ENCODE results near the gene KCMF1.

KCMF1 gene

GRCh38 chr2:85057226-85057962 lies 86.4 kb downstream of the KCMF1 start:
- Histone ChIP-seq H2BK120ac (ENCODE audit: low read depth, low read length) (no peak overlapping the region), H2AFZ (ENCODE audit: low read length) (no peak overlapping the region), H3K4me1 (ENCODE audit: control insufficient read depth in 2 of 2, insufficient read depth in 1 of 2, low read depth in 1 of 2, low read length in 2 of 2) (peaks cover 4 to 5% of the 10 kb centered on the region in 2 donors), H3K9ac (ENCODE audit: low read depth, low read length, poor library complexity) (no peak overlapping the region), H2BK5ac (ENCODE audit: low read length) (no peak overlapping the region), H3K27ac (replicated peaks; ENCODE audit: low read length) (no peak overlapping the region), H2BK15ac (ENCODE audit: low read length) (no peak overlapping the region), H3K4me2 (ENCODE audit: insufficient read depth, low read length, poor library complexity, severe bottlenecking) (no peak overlapping the region), H3K23ac (ENCODE audit: low read depth, low read length, poor library complexity) (no peak overlapping the region), H3K36me3 (replicated peaks in 1 of 2; ENCODE audit: control insufficient read depth in 2 of 2, insufficient read depth in 2 of 2, low read length in 2 of 2) (peaks cover 2 to 30% of the 10 kb centered on the region in 2 donors), H3K9me3 (replicated peaks in 1 of 2; ENCODE audit: control insufficient read depth in 2 of 2, insufficient read depth in 1 of 2, low read depth in 1 of 2, low read length in 2 of 2) (no peaks in the 10 kb centered on the region), H3K4ac (ENCODE audit: low read length) (no peak overlapping the region), H3K79me1 (ENCODE audit: low read depth, low read length) (no peaks in the 10 kb centered on the region), H3K14ac (ENCODE audit: low read length) (no peak overlapping the region), H3K27me3 (ENCODE audit: control insufficient read depth in 3 of 3, insufficient read depth in 3 of 3, low read depth in 1 of 3, low read length in 3 of 3) (no peaks in the 10 kb centered on the region), H4K8ac (ENCODE audit: low read depth, low read length) (no peak overlapping the region), H4K91ac (ENCODE audit: low read depth, low read length, poor library complexity) (no peak overlapping the region), H2BK12ac (ENCODE audit: low read length) (no peak overlapping the region), H3K4me3 (ENCODE audit: low read length in 2 of 2) (no peak overlapping the region), H3K18ac (ENCODE audit: low read length) (no peak overlapping the region), H2AK5ac (ENCODE audit: low read depth, low read length) (no peak overlapping the region)
- WGBS, 2 donors (ENCODE audit: extremely low coverage in 2 of 2, insufficient read length in 2 of 2, insufficient replicate concordance in 1 of 2): no CpG with 5 or more reads among the region's 15 CpGs
- no peak for DNase-seq (ENCODE audit: low spot score)

DNA sequence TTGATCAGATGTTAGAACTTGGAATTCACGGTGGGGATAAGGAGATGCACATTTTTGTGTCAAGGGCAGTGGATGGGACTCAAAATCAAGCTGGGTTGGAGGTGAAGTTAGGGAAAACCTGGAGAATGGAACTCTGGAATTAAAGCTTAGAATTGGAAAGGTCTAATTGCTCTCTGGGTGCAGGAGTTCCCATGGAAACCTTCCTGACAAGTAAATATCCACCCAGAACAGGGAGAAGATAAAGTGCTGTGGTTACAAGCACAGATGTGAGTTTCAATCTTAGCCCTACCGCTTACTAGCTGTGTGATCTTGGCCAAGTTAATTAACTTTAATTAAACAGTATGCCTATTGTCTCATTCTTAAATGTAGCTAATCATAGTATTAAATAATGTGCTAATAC lies 90.9 kb downstream of the KCMF1 start:
- Histone ChIP-seq H3K9ac (ENCODE audit: low read depth, low read length, poor library complexity) (no peak overlapping the region), H3K14ac (ENCODE audit: low read length) (no peak overlapping the region), H3K9me3 (replicated peaks in 1 of 2; ENCODE audit: control insufficient read depth in 2 of 2, insufficient read depth in 1 of 2, low read depth in 1 of 2, low read length in 2 of 2) (no peaks in the 10 kb centered on the region), H3K23ac (ENCODE audit: low read depth, low read length, poor library complexity) (no peak overlapping the region), H4K91ac (ENCODE audit: low read depth, low read length, poor library complexity) (no peak overlapping the region), H3K79me1 (ENCODE audit: low read depth, low read length) (no peaks in the 10 kb centered on the region), H3K4me1 (ENCODE audit: control insufficient read depth in 2 of 2, insufficient read depth in 1 of 2, low read depth in 1 of 2, low read length in 2 of 2) (peaks cover 0 to 5% of the 10 kb centered on the region in 2 donors), H3K27me3 (ENCODE audit: control insufficient read depth in 3 of 3, insufficient read depth in 3 of 3, low read depth in 1 of 3, low read length in 3 of 3) (peaks cover 0 to 16% (median 0%) of the 10 kb centered on the region in 3 experiments), H2BK5ac (ENCODE audit: low read length) (no peak overlapping the region), H2BK12ac (ENCODE audit: low read length) (no peak overlapping the region), H2AFZ (ENCODE audit: low read length) (no peak overlapping the region), H3K18ac (ENCODE audit: low read length) (no peak overlapping the region), H3K4me2 (ENCODE audit: insufficient read depth, low read length, poor library complexity, severe bottlenecking) (no peak overlapping the region), H3K4ac (ENCODE audit: low read length) (no peak overlapping the region), H4K8ac (ENCODE audit: low read depth, low read length) (no peak overlapping the region), H3K4me3 (ENCODE audit: low read length in 2 of 2) (no peak overlapping the region), H2BK120ac (ENCODE audit: low read depth, low read length) (no peak overlapping the region), H3K27ac (replicated peaks; ENCODE audit: low read length) (no peak overlapping the region), H2BK15ac (ENCODE audit: low read length) (no peak overlapping the region), H3K36me3 (replicated peaks in 1 of 2; ENCODE audit: control insufficient read depth in 2 of 2, insufficient read depth in 2 of 2, low read length in 2 of 2) (no peaks in the 10 kb centered on the region), H2AK5ac (ENCODE audit: low read depth, low read length) (no peak overlapping the region)
- WGBS, 2 donors (ENCODE audit: extremely low coverage in 2 of 2, insufficient read length in 2 of 2, insufficient replicate concordance in 1 of 2): no CpG with 5 or more reads among the region's 2 CpGs
- DNase-seq (ENCODE audit: low spot score): no peak

DNA sequence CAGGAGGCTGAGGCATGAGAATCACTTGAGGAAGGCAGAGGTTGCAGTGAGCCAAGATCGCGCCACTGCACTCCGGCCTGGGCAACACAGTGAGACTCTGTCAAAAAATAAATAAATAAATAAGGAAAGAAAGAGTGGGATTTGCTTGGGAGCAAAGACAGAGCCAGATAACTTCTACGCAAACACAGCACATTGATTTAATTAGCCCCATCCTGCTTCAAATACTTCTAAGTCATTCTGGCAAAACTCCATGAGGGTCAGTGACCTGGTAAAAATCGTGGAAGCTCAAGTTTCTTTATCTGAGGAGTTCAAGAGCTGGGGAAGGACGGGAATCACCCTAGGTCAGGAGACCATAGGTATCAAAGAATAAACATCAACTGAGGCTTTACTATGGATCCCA lies 91.6 kb downstream of the KCMF1 start:
- Histone ChIP-seq H3K27ac (replicated peaks; ENCODE audit: low read length) (no peak overlapping the region), H3K23ac (ENCODE audit: low read depth, low read length, poor library complexity) (no peak overlapping the region), H2BK5ac (ENCODE audit: low read length) (no peak overlapping the region), H4K91ac (ENCODE audit: low read depth, low read length, poor library complexity) (no peak overlapping the region), H2AK5ac (ENCODE audit: low read depth, low read length) (no peak overlapping the region), H3K36me3 (replicated peaks in 1 of 2; ENCODE audit: control insufficient read depth in 2 of 2, insufficient read depth in 2 of 2, low read length in 2 of 2) (no peaks in the 10 kb centered on the region), H3K79me1 (ENCODE audit: low read depth, low read length) (no peaks in the 10 kb centered on the region), H2BK15ac (ENCODE audit: low read length) (no peak overlapping the region), H3K27me3 (ENCODE audit: control insufficient read depth in 3 of 3, insufficient read depth in 3 of 3, low read depth in 1 of 3, low read length in 3 of 3) (peaks cover 0 to 16% (median 0%) of the 10 kb centered on the region in 3 experiments), H3K18ac (ENCODE audit: low read length) (no peak overlapping the region), H3K4me1 (ENCODE audit: control insufficient read depth in 2 of 2, insufficient read depth in 1 of 2, low read depth in 1 of 2, low read length in 2 of 2) (peaks cover 0 to 5% of the 10 kb centered on the region in 2 donors), H3K4me3 (ENCODE audit: low read length in 2 of 2) (no peak overlapping the region), H3K4me2 (ENCODE audit: insufficient read depth, low read length, poor library complexity, severe bottlenecking) (no peak overlapping the region), H4K8ac (ENCODE audit: low read depth, low read length) (no peak overlapping the region), H2AFZ (ENCODE audit: low read length) (no peak overlapping the region), H3K14ac (ENCODE audit: low read length) (no peak overlapping the region), H3K9ac (ENCODE audit: low read depth, low read length, poor library complexity) (no peak overlapping the region), H3K9me3 (replicated peaks in 1 of 2; ENCODE audit: control insufficient read depth in 2 of 2, insufficient read depth in 1 of 2, low read depth in 1 of 2, low read length in 2 of 2) (no peaks in the 10 kb centered on the region), H2BK12ac (ENCODE audit: low read length) (no peak overlapping the region), H3K4ac (ENCODE audit: low read length) (no peak overlapping the region), H2BK120ac (ENCODE audit: low read depth, low read length) (no peak overlapping the region)
- no CpG with 5 or more reads among the region's 6 CpGs for WGBS, 2 donors (ENCODE audit: extremely low coverage in 2 of 2, insufficient read length in 2 of 2, insufficient replicate concordance in 1 of 2)
- no peak for DNase-seq (ENCODE audit: low spot score)

GRCh38 chr2:85063981-85064599 lies 93.1 kb downstream of the KCMF1 start:
- H3K23ac ChIP-seq (ENCODE audit: low read depth, low read length, poor library complexity): no peak overlapping the region
- H3K18ac ChIP-seq (ENCODE audit: low read length): no peak overlapping the region
- WGBS, 2 donors (ENCODE audit: extremely low coverage in 2 of 2, insufficient read length in 2 of 2, insufficient replicate concordance in 1 of 2): no CpG with 5 or more reads among the region's 5 CpGs

More at GRCh38 chr2:85063981-85064599, 93.1 kb downstream of the KCMF1 start:
- Histone ChIP-seq H3K9me3 (replicated peaks in 1 of 2; ENCODE audit: control insufficient read depth in 2 of 2, insufficient read depth in 1 of 2, low read depth in 1 of 2, low read length in 2 of 2) (no peaks in the 10 kb centered on the region), H4K91ac (ENCODE audit: low read depth, low read length, poor library complexity) (no peak overlapping the region), H3K79me1 (ENCODE audit: low read depth, low read length) (no peaks in the 10 kb centered on the region), H2AFZ (ENCODE audit: low read length) (no peak overlapping the region), H3K4me1 (ENCODE audit: control insufficient read depth in 2 of 2, insufficient read depth in 1 of 2, low read depth in 1 of 2, low read length in 2 of 2) (peaks cover 0 to 3% of the 10 kb centered on the region in 2 donors), H2AK5ac (ENCODE audit: low read depth, low read length) (no peak overlapping the region), H2BK12ac (ENCODE audit: low read length) (no peak overlapping the region), H3K4me3 (ENCODE audit: low read length in 2 of 2) (no peak overlapping the region), H3K36me3 (replicated peaks in 1 of 2; ENCODE audit: control insufficient read depth in 2 of 2, insufficient read depth in 2 of 2, low read length in 2 of 2) (no peaks in the 10 kb centered on the region), H4K8ac (ENCODE audit: low read depth, low read length) (no peak overlapping the region), H3K27me3 (ENCODE audit: control insufficient read depth in 3 of 3, insufficient read depth in 3 of 3, low read depth in 1 of 3, low read length in 3 of 3) (peaks cover 0 to 16% (median 0%) of the 10 kb centered on the region in 3 experiments), H3K4ac (ENCODE audit: low read length) (no peak overlapping the region), H2BK120ac (ENCODE audit: low read depth, low read length) (no peak overlapping the region), H2BK5ac (ENCODE audit: low read length) (no peak overlapping the region), H2BK15ac (ENCODE audit: low read length) (no peak overlapping the region), H3K4me2 (ENCODE audit: insufficient read depth, low read length, poor library complexity, severe bottlenecking) (no peak overlapping the region), H3K9ac (ENCODE audit: low read depth, low read length, poor library complexity) (no peak overlapping the region), H3K14ac (ENCODE audit: low read length) (no peak overlapping the region), H3K27ac (replicated peaks; ENCODE audit: low read length) (no peak overlapping the region)
- DNase-seq (ENCODE audit: low spot score): no peak

Measured in neuronal stem cell (in vitro differentiated cells).